22Rv1 (cell line): ENCODE results near the gene FSTL3.

Source experiments
- H3K27ac ChIP-seq: fragments of 450-650 bp; 2 replicates; pipeline ENCODE4 v1.5.1; 2017
- CTCF ChIP-seq: fragments of 450-650 bp; IDR thresholded peaks from 2 replicates; pipeline ENCODE4 v1.5.1; 2017; ENCODE audit warnings: mild to moderate bottlenecking
- ZFX ChIP-seq: fragments of 450-650 bp; IDR thresholded peaks from 2 replicates; pipeline ENCODE4 v1.6.1; 2017; ENCODE audit warnings: antibody characterized with exemption, borderline replicate concordance

Gene FSTL3

GRCh38 chr19:732148-733069 lies 56.2 kb downstream of the FSTL3 start:
- no peak for TF ChIP-seq ZFX
- TF ChIP-seq CTCF, result no peak

More at GRCh38 chr19:732148-733069, 56.2 kb downstream of the FSTL3 start:
- no peak overlapping the region for H3K27ac ChIP-seq
